Endodermal cell (in vitro differentiated cells): ENCODE data around the gene GET3. TPM values are rescaled to one million over a fixed set of nuclear protein-coding genes. Genes with fewer than 3 reads are reported as not detected.
A peak's percentile ranks its signal among the peaks of the same experiment; 100 is the strongest.
"Not testable (repeated sequence)": the region's sequence is repeated elsewhere in the genome, so short reads cannot be mapped to it uniquely, and the experiment has no call there.

Experiments
- DNase-seq: peaks from one replicate; pipeline ENCODE4 v3.0.0-alpha.2; 2017
- H3K27ac ChIP-seq: 2 replicates; pipeline ENCODE4 v1.5.1; 2013; ENCODE audit warnings: mild to moderate bottlenecking, low read depth, low read length, moderate library complexity
- H3K27me3 ChIP-seq: 2 replicates; pipeline ENCODE4 v1.6.1; 2013; ENCODE audit warnings: mild to moderate bottlenecking, low read length, moderate library complexity; ENCODE audit not compliant: insufficient read depth, control insufficient read depth, poor library complexity, severe bottlenecking
- H3K36me3 ChIP-seq: 2 replicates; pipeline ENCODE4 v1.7.0; 2013; ENCODE audit warnings: mild to moderate bottlenecking, low read length, moderate library complexity; ENCODE audit not compliant: control insufficient read depth, insufficient read depth
- H3K4me1 ChIP-seq: one replicate; pipeline ENCODE4 v1.7.0; 2013; ENCODE audit warnings: low read length; ENCODE audit not compliant: control insufficient read depth, insufficient read depth
- H3K4me3 ChIP-seq: 2 replicates; pipeline ENCODE4 v1.5.1; 2013; ENCODE audit warnings: mild to moderate bottlenecking, low read length, moderate library complexity
- H3K9ac ChIP-seq: 2 replicates; pipeline ENCODE4 v1.6.1; 2013; ENCODE audit warnings: mild to moderate bottlenecking, low read length, moderate library complexity; ENCODE audit not compliant: poor library complexity, severe bottlenecking; ENCODE audit errors: extremely low read depth
- H3K9me3 ChIP-seq: 2 replicates; pipeline ENCODE4 v1.6.1; 2013; ENCODE audit warnings: mild to moderate bottlenecking, low read length, moderate library complexity; ENCODE audit not compliant: control insufficient read depth
- H3K27ac Mint-ChIP-seq: 2 replicates; pipeline ENCODE4 v1.8.0; 2020; ENCODE audit warnings: mixed read lengths
- H3K27me3 Mint-ChIP-seq: 2 replicates; pipeline ENCODE4 v1.8.0; 2021; ENCODE audit warnings: mild to moderate bottlenecking, mixed read lengths; ENCODE audit not compliant: insufficient read depth
- H3K36me3 Mint-ChIP-seq: 2 replicates; pipeline ENCODE4 v1.8.0; 2020; ENCODE audit warnings: low read depth, mixed read lengths
- H3K4me1 Mint-ChIP-seq: 2 replicates; pipeline ENCODE4 v1.8.0; 2020; ENCODE audit warnings: mixed read lengths
- H3K4me3 Mint-ChIP-seq: 2 replicates; pipeline ENCODE4 v1.8.0; 2020; ENCODE audit warnings: mild to moderate bottlenecking, moderate library complexity, mixed read lengths
- H3K9me3 Mint-ChIP-seq: 2 replicates; pipeline ENCODE4 v1.8.0; 2020; ENCODE audit warnings: mild to moderate bottlenecking, mixed read lengths
- WGBS, 2 experiments: methylation state at CpG; one replicate each; pipeline versions ENCODE4 v1.1.5 to v1.1.7; 2013; ENCODE audit warnings: missing lambda C conversion rate in 2 of 2, mixed read lengths in 1 of 2; ENCODE audit not compliant: insufficient coverage in 1 of 2, insufficient read length in 1 of 2; 5-methylcytosine and 5-hydroxymethylcytosine counted together
- total RNA-seq, 2 donors: library from RNA; stranded (reverse); fragmentation: NEBNext Ultra II Directional in 1 of 2; extraction: Animal tissue kit (Norgen Biotek cat#: 25700) in 1 of 2; gene quantifications; 2 replicates in 1 of 2; 3 replicates in 1 of 2; pipeline ENCODE4 v1.2.1, GENCODE V29; 2021
- TF ChIP-seq, protein P1 (sequence below): fragments of 200-600 bp; sonication (generic); conservative IDR thresholded peaks from 2 replicates; pipeline ENCODE4 v1.5.0; 2021; ENCODE audit warnings: antibody characterized with exemption, mild to moderate bottlenecking

Gene GET3
- total RNA-seq, 2 donors from 2014 or later, result 97.8 to 102 TPM

DNA sequence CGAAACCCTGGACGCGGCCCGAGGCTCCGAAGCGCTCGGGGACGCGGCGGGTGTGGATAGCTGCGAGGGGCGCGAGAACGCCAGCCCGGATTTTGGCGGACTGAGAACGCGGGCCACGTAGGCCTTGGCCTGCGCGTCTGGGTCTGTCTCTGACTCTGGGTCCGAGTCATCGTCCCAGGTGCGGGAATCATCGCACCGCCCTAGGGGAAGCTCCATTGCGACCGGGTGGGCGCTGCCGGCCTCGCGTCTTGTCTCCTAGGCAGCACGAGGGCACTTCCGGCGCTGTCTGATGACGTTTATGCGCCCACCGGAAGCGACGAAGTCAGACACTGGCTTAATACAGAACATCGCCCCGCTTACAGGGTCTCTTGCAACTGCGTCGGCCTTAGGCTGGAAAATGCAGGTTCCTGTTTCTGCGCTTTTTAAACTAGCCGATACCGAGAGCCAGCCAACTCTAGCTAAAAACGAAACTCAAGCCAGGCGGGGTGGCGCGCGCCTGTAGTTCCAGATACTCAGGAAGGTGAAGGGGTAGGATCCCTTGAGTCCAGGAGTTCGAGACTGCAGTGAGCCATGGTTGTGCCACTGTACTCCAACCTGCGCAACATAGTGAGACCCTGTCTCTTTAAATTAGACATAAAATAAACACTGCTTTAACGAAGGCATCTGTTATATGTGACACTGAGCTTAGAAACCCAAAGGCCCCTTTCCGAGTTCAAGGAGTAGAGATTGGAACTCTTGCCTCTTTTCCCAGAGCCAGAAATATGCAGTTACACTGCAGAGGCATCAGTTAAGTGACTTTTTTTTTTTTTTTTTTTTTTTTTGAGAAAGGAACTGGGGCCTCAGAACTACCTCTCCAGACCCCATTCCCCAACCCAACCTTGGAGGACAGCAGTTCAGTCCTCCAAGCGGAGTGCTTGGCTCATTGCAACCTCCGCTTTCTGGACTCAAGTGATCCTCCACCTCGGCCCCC is 40.6 kb upstream of the GET3 start, which contains the start of gene FBXW9:
Gene FBXW9, minus strand, starts transcription at position 266 of the 970 bp plus-strand sequence. Its CDS starts 50 bp downstream, at position 216.
- Histone ChIP-seq H3K27me3 (no peaks in the 10 kb centered on the region), H3K4me1 (no peaks in the 10 kb centered on the region), H3K9me3 (no peaks in the 10 kb centered on the region), H3K4me3 (peak within 1 kb of the TSS; percentile 91), H3K27ac (peak within 1 kb of the TSS; percentile 83), H3K9ac (peak within 1 kb of the TSS; percentile 83), H3K36me3 (peaks cover 36% of the 10 kb centered on the region)
- no peaks in the 10 kb centered on the region for H3K27me3 Mint-ChIP-seq
- TF ChIP-seq, protein P1, sequence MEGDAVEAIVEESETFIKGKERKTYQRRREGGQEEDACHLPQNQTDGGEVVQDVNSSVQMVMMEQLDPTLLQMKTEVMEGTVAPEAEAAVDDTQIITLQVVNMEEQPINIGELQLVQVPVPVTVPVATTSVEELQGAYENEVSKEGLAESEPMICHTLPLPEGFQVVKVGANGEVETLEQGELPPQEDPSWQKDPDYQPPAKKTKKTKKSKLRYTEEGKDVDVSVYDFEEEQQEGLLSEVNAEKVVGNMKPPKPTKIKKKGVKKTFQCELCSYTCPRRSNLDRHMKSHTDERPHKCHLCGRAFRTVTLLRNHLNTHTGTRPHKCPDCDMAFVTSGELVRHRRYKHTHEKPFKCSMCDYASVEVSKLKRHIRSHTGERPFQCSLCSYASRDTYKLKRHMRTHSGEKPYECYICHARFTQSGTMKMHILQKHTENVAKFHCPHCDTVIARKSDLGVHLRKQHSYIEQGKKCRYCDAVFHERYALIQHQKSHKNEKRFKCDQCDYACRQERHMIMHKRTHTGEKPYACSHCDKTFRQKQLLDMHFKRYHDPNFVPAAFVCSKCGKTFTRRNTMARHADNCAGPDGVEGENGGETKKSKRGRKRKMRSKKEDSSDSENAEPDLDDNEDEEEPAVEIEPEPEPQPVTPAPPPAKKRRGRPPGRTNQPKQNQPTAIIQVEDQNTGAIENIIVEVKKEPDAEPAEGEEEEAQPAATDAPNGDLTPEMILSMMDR, result no peak
- H3K4me1 Mint-ChIP-seq, result peaks cover 2% of the 10 kb centered on the region
- WGBS, 2 experiments, result 10 to 14% methylated on average over 21 to 59 of the region's 59 CpGs
- no peaks in the 10 kb centered on the region for H3K9me3 Mint-ChIP-seq
- H3K27ac Mint-ChIP-seq, result peak within 1 kb of the TSS; percentile 97
- DNase-seq, result peak; percentile 98
- H3K4me3 Mint-ChIP-seq, result peak within 1 kb of the TSS; percentile 77
- H3K36me3 Mint-ChIP-seq, result peaks cover 26% of the 10 kb centered on the region

- not testable (repeated sequence) for H3K27me3 Mint-ChIP-seq, H3K4me1 ChIP-seq, H3K4me1 Mint-ChIP-seq, H3K9me3 Mint-ChIP-seq, H3K9ac ChIP-seq, H3K27ac ChIP-seq, H3K9me3 ChIP-seq, DNase-seq, H3K27me3 ChIP-seq, H3K27ac Mint-ChIP-seq
- H3K4me3 ChIP-seq, result peak overlapping the region; percentile 91
- peaks cover 31% of the 10 kb centered on the region for H3K36me3 Mint-ChIP-seq
- peaks cover 43% of the 10 kb centered on the region for H3K36me3 ChIP-seq
- peak overlapping the region; percentile 77 for H3K4me3 Mint-ChIP-seq
- 96 to 98% methylated on average over 22 of the region's 22 CpGs for WGBS, 2 experiments
Measured at GRCh38 chr19:12697425-12697824, 39.9 kb upstream of the GET3 start.

DNA sequence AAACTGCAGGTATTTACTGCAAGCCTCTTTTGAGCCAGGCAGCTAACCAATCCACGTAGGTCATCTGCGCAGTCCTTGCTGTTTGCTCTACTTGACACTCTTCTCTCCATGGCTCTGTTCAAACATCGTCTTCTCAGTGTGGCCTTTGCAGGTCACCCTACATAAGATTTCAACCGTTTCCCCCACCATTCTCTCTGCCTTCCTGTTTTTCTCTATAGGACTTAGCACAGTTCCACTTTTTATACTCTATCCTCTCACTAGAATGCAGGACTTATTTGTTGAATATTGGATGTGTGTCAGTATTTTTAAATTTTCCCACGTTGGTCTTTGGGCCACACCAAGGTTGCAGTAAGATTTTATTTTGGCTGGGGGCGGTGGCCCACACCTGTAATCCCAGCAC is 39.2 kb upstream of the GET3 start:
- Mint-ChIP-seq H3K4me3 (no peak overlapping the region), H3K4me1 (peaks cover 2% of the 10 kb centered on the region), H3K27me3 (no peaks in the 10 kb centered on the region), H3K9me3 (no peaks in the 10 kb centered on the region), H3K27ac (no peak overlapping the region), H3K36me3 (peaks cover 38% of the 10 kb centered on the region)
- TF ChIP-seq, protein P1, result no peak
- Histone ChIP-seq H3K9me3 (no peaks in the 10 kb centered on the region), H3K4me1 (no peaks in the 10 kb centered on the region), H3K4me3 (no peak overlapping the region), H3K36me3 (peaks cover 44% of the 10 kb centered on the region), H3K27ac (no peak overlapping the region), H3K27me3 (no peaks in the 10 kb centered on the region), H3K9ac (no peak overlapping the region)
- no peak for DNase-seq
- 94% methylated on average over 3 to 6 of the region's 6 CpGs for WGBS, 2 experiments
